ENCODE data around the gene COX7B2. TPM values are rescaled to one million over a fixed set of nuclear protein-coding genes. Genes with fewer than 3 reads are reported as not detected.

The COX7B2 gene
- total and polyA plus RNA-seq, 2 experiments from 2014 or later, result not detected

DNA sequence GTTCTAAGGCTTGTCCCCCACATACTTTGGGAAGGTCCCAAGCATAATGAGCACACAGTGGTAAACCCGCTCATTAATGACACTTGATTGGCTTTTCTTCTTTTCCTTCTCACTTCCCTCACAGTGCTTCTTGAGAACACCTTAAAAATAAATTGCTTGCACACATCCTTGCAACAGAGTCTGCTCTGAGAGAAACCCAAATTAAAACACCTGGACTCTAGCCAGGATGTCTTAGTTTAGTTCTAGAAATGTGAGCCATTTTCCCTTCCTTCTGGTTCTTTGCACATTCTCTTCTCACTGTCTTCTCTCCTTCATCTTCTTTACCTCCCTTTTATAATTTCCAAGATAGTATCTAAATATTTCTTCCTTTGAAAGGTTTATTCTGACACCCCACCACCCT, 35.3 kb upstream of the COX7B2 start:
- H3K27ac ChIP-seq, result no peak overlapping the region
- no peak overlapping the region for H3K4me3 ChIP-seq
- no peaks in the 10 kb centered on the region for H3K9me3 ChIP-seq (ENCODE audit: low read depth)
- no peaks in the 10 kb centered on the region for H3K27me3 ChIP-seq
- H3K36me3 ChIP-seq, result no peaks in the 10 kb centered on the region
- peaks cover 4% of the 10 kb centered on the region for H3K4me1 ChIP-seq (ENCODE audit: low read depth)
- TF ChIP-seq, protein P1, sequence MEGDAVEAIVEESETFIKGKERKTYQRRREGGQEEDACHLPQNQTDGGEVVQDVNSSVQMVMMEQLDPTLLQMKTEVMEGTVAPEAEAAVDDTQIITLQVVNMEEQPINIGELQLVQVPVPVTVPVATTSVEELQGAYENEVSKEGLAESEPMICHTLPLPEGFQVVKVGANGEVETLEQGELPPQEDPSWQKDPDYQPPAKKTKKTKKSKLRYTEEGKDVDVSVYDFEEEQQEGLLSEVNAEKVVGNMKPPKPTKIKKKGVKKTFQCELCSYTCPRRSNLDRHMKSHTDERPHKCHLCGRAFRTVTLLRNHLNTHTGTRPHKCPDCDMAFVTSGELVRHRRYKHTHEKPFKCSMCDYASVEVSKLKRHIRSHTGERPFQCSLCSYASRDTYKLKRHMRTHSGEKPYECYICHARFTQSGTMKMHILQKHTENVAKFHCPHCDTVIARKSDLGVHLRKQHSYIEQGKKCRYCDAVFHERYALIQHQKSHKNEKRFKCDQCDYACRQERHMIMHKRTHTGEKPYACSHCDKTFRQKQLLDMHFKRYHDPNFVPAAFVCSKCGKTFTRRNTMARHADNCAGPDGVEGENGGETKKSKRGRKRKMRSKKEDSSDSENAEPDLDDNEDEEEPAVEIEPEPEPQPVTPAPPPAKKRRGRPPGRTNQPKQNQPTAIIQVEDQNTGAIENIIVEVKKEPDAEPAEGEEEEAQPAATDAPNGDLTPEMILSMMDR (IDR thresholded peaks at IDR 0.05; ENCODE audit: low read depth, low read length), result no peak
- DNase-seq (ENCODE audit: low read depth in 1 of 2, low spot score in 1 of 2), result no peak

DNA sequence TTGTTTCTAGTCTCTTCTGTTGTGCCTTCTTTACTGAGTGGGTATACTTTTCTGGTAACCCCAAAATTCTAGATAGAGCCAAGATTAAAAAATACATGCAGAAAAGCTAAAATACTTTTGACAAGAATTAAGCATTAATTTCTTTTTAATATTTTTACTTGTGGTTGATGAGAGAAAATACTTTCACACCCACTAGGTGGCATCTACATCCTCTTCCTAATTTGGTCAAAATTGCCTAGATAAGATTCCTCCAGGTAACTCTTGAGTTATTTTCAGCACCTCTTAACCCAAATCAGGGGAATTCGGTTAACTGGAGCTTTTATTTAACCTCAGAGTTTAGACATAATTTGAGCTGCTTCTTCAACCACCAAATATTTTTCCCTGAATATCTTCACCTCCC, 28.4 kb upstream of the COX7B2 start:
- H3K27ac ChIP-seq, result no peak overlapping the region
- H3K9me3 ChIP-seq (ENCODE audit: low read depth), result no peaks in the 10 kb centered on the region
- H3K36me3 ChIP-seq, result no peaks in the 10 kb centered on the region
- TF ChIP-seq, protein P1 (IDR thresholded peaks at IDR 0.05; ENCODE audit: low read depth, low read length), result peak; percentile 26
- peak in 1 of 2 donors; percentile 12 for DNase-seq (ENCODE audit: low read depth in 1 of 2, low spot score in 1 of 2)
- no peaks in the 10 kb centered on the region for H3K4me1 ChIP-seq (ENCODE audit: low read depth)
- H3K27me3 ChIP-seq, result no peaks in the 10 kb centered on the region
- no peak overlapping the region for H3K4me3 ChIP-seq

DNA sequence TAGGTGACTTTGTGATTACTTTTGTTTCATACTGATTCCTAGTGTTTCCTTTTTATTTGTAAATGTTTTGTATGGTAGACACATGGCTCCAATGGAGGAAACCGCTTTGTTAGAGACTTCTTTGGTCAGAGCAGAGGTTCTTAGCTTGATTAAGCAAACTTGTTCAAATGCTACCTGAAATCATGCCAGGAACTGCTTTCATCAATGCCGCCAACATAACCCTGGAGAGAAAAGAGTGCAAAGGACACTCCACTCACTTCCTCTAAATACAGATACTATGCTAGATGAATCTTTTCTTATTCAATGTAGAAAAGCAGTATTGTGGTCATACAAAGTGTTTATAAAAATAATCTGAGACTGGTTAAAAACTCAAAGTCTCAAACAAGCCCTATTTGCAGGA, 25.7 kb upstream of the COX7B2 start:
- Histone ChIP-seq H3K4me1 (ENCODE audit: low read depth) (no peaks in the 10 kb centered on the region), H3K4me3 (no peak overlapping the region)
- no peak for DNase-seq (ENCODE audit: low read depth in 1 of 2, low spot score in 1 of 2)

DNA sequence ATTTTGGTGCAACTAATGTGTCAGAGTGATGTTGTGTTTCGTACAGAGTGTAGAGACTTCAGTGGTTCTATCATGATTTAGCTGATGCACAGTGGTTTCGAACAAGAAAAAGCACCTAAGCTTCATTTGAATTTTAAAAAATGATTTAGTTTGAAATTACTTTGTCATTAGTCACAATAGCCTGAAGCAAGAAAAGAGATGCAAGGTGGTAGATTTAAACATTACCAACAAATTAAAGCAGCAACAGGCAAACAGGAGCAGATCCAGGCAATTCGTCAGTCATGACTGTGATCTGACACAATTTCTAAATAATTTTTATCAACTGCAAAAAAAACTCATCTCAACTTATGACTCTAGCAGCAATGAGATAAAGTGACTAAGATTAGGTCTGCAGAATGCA, 24.6 kb upstream of the COX7B2 start:
- Histone ChIP-seq H3K27me3 (peaks cover 4% of the 10 kb centered on the region), H3K27ac (no peak overlapping the region), H3K9me3 (ENCODE audit: low read depth) (no peaks in the 10 kb centered on the region), H3K4me1 (ENCODE audit: low read depth) (no peaks in the 10 kb centered on the region), H3K4me3 (no peak overlapping the region), H3K36me3 (no peaks in the 10 kb centered on the region)
- TF ChIP-seq, protein P1 (IDR thresholded peaks at IDR 0.05; ENCODE audit: low read depth, low read length), result no peak
- DNase-seq (ENCODE audit: low read depth in 1 of 2, low spot score in 1 of 2), result no peak

More for the DNA sequence above, 25.7 kb upstream of the COX7B2 start:
- H3K9me3 ChIP-seq (ENCODE audit: low read depth), result no peaks in the 10 kb centered on the region
- TF ChIP-seq, protein P1 (IDR thresholded peaks at IDR 0.05; ENCODE audit: low read depth, low read length), result no peak
- H3K36me3 ChIP-seq, result no peaks in the 10 kb centered on the region
- no peaks in the 10 kb centered on the region for H3K27me3 ChIP-seq
- H3K27ac ChIP-seq, result no peak overlapping the region

DNA sequence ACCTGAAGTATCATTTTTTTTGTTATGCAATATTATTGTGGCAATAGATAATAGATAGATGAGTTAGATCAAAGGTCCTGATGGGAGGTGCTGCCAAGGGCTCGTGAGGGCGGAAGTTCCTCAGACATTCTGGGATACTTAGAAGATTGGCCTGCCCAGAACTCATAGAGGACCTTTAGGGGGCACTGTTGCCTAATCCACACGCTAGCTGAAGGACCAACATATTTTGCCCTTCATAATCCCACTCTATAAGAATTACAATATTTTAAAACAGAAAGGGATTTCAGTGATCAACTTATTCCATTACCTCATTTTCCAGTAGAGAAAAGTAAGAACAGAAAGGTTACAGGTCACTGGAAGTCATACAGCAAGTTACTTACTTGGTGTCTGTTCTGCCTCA, 22.9 kb upstream of the COX7B2 start:
- no peak overlapping the region for H3K4me3 ChIP-seq
- no peaks in the 10 kb centered on the region for H3K4me1 ChIP-seq (ENCODE audit: low read depth)
- TF ChIP-seq, protein P1 (IDR thresholded peaks at IDR 0.05; ENCODE audit: low read depth, low read length), result peak; percentile 72
- peaks cover 7% of the 10 kb centered on the region for H3K27me3 ChIP-seq
- DNase-seq (ENCODE audit: low read depth in 1 of 2, low spot score in 1 of 2), result peak; percentile 58 to 61
- no peak overlapping the region for H3K27ac ChIP-seq
- no peaks in the 10 kb centered on the region for H3K36me3 ChIP-seq
- no peaks in the 10 kb centered on the region for H3K9me3 ChIP-seq (ENCODE audit: low read depth)

DNA sequence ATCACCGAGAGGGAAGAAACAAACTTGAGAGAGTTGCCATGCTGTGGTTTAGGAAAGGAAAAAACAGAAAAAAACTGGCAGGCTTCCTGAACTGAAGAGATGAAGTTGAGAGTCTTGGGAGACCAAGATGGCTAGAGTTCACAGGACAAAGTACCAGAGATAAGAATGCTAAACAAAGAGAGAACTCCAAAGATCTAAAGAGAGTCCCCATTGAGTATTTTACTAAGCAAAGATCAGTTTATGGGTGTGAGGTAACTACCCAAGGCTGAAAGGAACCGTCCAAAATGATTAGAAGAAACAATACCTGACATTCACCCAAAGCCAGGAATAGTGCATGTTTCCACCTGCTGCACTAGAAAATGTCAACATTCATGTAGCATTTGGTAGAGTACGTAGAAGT, 21.8 kb upstream of the COX7B2 start:
- no peaks in the 10 kb centered on the region for H3K9me3 ChIP-seq (ENCODE audit: low read depth)

More for the DNA sequence above, 21.8 kb upstream of the COX7B2 start:
- TF ChIP-seq, protein P1 (IDR thresholded peaks at IDR 0.05; ENCODE audit: low read depth, low read length), result no peak
- H3K36me3 ChIP-seq, result no peaks in the 10 kb centered on the region
- H3K27me3 ChIP-seq, result peaks cover 7% of the 10 kb centered on the region
- no peak overlapping the region for H3K4me3 ChIP-seq
- H3K27ac ChIP-seq, result no peak overlapping the region
- no peaks in the 10 kb centered on the region for H3K4me1 ChIP-seq (ENCODE audit: low read depth)
- no peak for DNase-seq (ENCODE audit: low read depth in 1 of 2, low spot score in 1 of 2)
